ENCODE data around the gene PTGES. TPM values are rescaled to one million over a fixed set of nuclear protein-coding genes. Genes with fewer than 3 reads are reported as not detected.

The PTGES gene
- polyA plus RNA-seq, 1 experiment, result 17.0 TPM

- Histone ChIP-seq H3K27me3 (ENCODE audit: control insufficient read depth, insufficient read depth, low read length) (no peaks in the 10 kb centered on the region), H3K4me3 (ENCODE audit: low read depth, low read length) (no peak overlapping the region), H3K27ac (ENCODE audit: low read depth, low read length) (peak overlapping the region; percentile 3), H3K9me3 (ENCODE audit: control insufficient read depth, insufficient read depth, low read length) (no peaks in the 10 kb centered on the region; the same call in 1 of the 2 replicates)
- no peak for TF ChIP-seq CTCF (IDR thresholded peaks at IDR 0.05; ENCODE audit: low read depth, low read length)
- CTCF ChIA-PET, result interaction anchor here (0.8 to 2.0 kb wide), 4 partner anchors 10 to 641 kb away, joined by 3 to 5 read pairs (median 4); no protein-coding TSS in a partner anchor
- peak; percentile 27 for DNase-seq (ENCODE audit: low read depth, low spot score)
- POLR2A ChIA-PET, result no interaction called here
These were observed 20.6 kb upstream of the PTGES start for GRCh38 chr9:129773262-129774048.

- Histone ChIP-seq H3K4me3 (ENCODE audit: low read depth, low read length) (no peak overlapping the region), H3K9me3 (ENCODE audit: control insufficient read depth, insufficient read depth, low read length) (no peaks in the 10 kb centered on the region; the same call in 1 of the 2 replicates), H3K27ac (ENCODE audit: low read depth, low read length) (no peak overlapping the region), H3K27me3 (ENCODE audit: control insufficient read depth, insufficient read depth, low read length) (no peaks in the 10 kb centered on the region)
- TF ChIP-seq CTCF (IDR thresholded peaks at IDR 0.05; ENCODE audit: low read depth, low read length), result no peak
- POLR2A ChIA-PET, result no interaction called here
- no peak for DNase-seq (ENCODE audit: low read depth, low spot score)
- CTCF ChIA-PET, result interaction anchor here (0.5 kb wide), 1 partner anchor 908 kb away, joined by 3 read pairs; no protein-coding TSS in a partner anchor
These were observed 17.9 kb upstream of the PTGES start for GRCh38 chr9:129770741-129771140.

- CTCF ChIA-PET, result interaction anchor here (1.4 kb wide), 1 partner anchor 43 kb away, joined by 4 read pairs; no protein-coding TSS in a partner anchor
- Histone ChIP-seq H3K9me3 (ENCODE audit: control insufficient read depth, insufficient read depth, low read length) (no peaks in the 10 kb centered on the region; the same call in 1 of the 2 replicates), H3K27ac (ENCODE audit: low read depth, low read length) (no peak overlapping the region), H3K27me3 (ENCODE audit: control insufficient read depth, insufficient read depth, low read length) (no peaks in the 10 kb centered on the region), H3K4me3 (ENCODE audit: low read depth, low read length) (no peak overlapping the region)
- POLR2A ChIA-PET, result no interaction called here
- DNase-seq (ENCODE audit: low read depth, low spot score), result no peak
- no peak for TF ChIP-seq CTCF (IDR thresholded peaks at IDR 0.05; ENCODE audit: low read depth, low read length)
These were observed 16.8 kb upstream of the PTGES start for GRCh38 chr9:129769669-129770068.

- Histone ChIP-seq H3K27ac (ENCODE audit: low read depth, low read length) (no peak overlapping the region), H3K27me3 (ENCODE audit: control insufficient read depth, insufficient read depth, low read length) (no peaks in the 10 kb centered on the region), H3K4me3 (ENCODE audit: low read depth, low read length) (no peak overlapping the region), H3K9me3 (ENCODE audit: control insufficient read depth, insufficient read depth, low read length) (no peaks in the 10 kb centered on the region)
- POLR2A ChIA-PET, result no interaction called here
- no peak for TF ChIP-seq CTCF (IDR thresholded peaks at IDR 0.05; ENCODE audit: low read depth, low read length)
- CTCF ChIA-PET, result no interaction called here
- DNase-seq (ENCODE audit: low read depth, low spot score), result no peak
These were observed 15.6 kb upstream of the PTGES start for GRCh38 chr9:129768486-129768885.

GRCh38 chr9:129765764-129766317 is 13.0 kb upstream of the PTGES start:
- Histone ChIP-seq H3K27ac (ENCODE audit: low read depth, low read length) (no peak overlapping the region), H3K9me3 (ENCODE audit: control insufficient read depth, insufficient read depth, low read length) (no peaks in the 10 kb centered on the region), H3K4me3 (ENCODE audit: low read depth, low read length) (no peak overlapping the region), H3K27me3 (ENCODE audit: control insufficient read depth, insufficient read depth, low read length) (no peaks in the 10 kb centered on the region)
- POLR2A ChIA-PET, result no interaction called here
- no peak for DNase-seq (ENCODE audit: low read depth, low spot score)
- CTCF ChIA-PET, result no interaction called here
- TF ChIP-seq CTCF (IDR thresholded peaks at IDR 0.05; ENCODE audit: low read depth, low read length), result no peak

All from AG04450 (cell line).